Measurements from ENCODE around the gene CNBP.

Gene CNBP

DNA sequence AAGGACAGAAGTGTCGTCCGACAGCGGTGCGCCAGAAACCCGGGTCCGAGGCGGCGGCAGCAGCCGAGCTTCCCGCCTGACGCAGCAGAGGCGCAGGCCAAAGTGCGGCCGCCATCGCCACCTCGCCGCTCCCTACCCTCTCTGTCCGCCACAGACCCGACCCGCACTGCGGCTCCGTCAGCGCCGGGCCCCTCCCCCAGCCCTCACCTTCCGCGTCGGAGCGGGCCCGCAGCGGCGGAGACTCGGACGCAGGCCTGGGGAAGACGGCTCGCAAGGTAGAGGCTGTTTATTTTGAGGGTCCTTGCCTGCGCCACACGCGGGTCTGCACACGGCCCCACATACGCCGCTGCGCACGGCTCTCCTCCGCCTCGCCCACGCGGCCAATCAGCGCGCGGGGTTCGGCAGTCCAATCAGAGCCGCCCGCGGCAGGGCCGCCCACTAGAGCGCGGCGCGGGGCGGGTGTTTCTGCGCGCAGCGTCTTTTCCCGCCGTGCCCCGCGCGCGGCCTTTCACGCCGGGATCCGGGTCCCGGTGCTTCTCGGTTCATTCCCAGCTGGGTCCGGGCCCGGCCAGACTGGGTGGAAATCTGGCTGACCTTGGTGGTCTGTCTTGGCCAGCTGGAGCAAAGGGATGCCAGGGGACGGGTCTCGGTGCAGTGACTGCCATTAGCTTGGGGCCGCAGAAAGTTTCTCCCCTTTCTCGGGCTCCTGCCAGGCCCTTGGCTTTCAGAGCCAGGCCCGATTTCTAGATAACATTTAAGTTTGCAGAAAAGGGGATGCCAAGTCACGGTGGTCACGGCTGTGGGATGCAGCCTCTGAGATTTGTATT lies at the start of gene CNBP:
Gene CNBP, minus strand, starts transcription at position 328 of the 827 bp plus-strand sequence. CDS start 12,139 bp downstream, outside the sequence.
- peak within 1 kb of the TSS; percentile 96 for H3K4me3 ChIP-seq (ENCODE audit: low read depth, low read length)
- CTCF ChIA-PET = interaction anchor here (1.0 to 6.3 kb wide), 2 partner anchors 11 to 62 kb away, joined by 3 to 48 read pairs; no protein-coding TSS in a partner anchor
- POLR2A ChIA-PET = interaction anchor here (0.6 to 1.6 kb wide), 10 partner anchors 12 to 69 kb away, joined by 3 to 6 read pairs (median 4); partner anchors contain the start of genes COPG1 and RAB43
- DNase-seq (ENCODE audit: low read depth, low spot score) = peak; percentile 46
- no peak for TF ChIP-seq CTCF (IDR thresholded peaks at IDR 0.05; ENCODE audit: insufficient read depth, low read length, missing control alignments)

GRCh38 chr3:129231331-129232119 lies 47.8 kb upstream of the CNBP start:
- CTCF ChIA-PET = interaction anchor here (1.4 to 8.8 kb wide), 3 partner anchors 15 to 261 kb away, joined by 3 to 81 read pairs (median 5); partner anchors contain the start of gene COPG1

GRCh38 chr3:129230311-129231019 lies 46.8 kb upstream of the CNBP start:
- ChIA-PET POLR2A (interaction anchor here (0.7 to 1.7 kb wide), 3 partner anchors 19 to 86 kb away, joined by 3 to 4 read pairs (median 4); partner anchors contain the start of gene COPG1), CTCF (interaction anchor here (1.1 to 8.8 kb wide), 4 partner anchors 16 to 260 kb away, joined by 3 to 81 read pairs (median 4); partner anchors contain the start of gene COPG1)
- H3K4me3 ChIP-seq (ENCODE audit: low read depth, low read length) = no peak overlapping the region
- DNase-seq (ENCODE audit: low read depth, low spot score) = no peak
- no peak for TF ChIP-seq CTCF (IDR thresholded peaks at IDR 0.05; ENCODE audit: insufficient read depth, low read length, missing control alignments)

More at GRCh38 chr3:129231331-129232119, 47.8 kb upstream of the CNBP start:
- H3K4me3 ChIP-seq (ENCODE audit: low read depth, low read length) = no peak overlapping the region
- POLR2A ChIA-PET = interaction anchor here (0.7 to 1.7 kb wide), 3 partner anchors 18 to 85 kb away, joined by 3 to 4 read pairs (median 4); partner anchors contain the start of gene COPG1
- no peak for TF ChIP-seq CTCF (IDR thresholded peaks at IDR 0.05; ENCODE audit: insufficient read depth, low read length, missing control alignments)
- no peak for DNase-seq (ENCODE audit: low read depth, low spot score)

- no peak overlapping the region for H3K4me3 ChIP-seq (ENCODE audit: low read depth, low read length)
- TF ChIP-seq CTCF (IDR thresholded peaks at IDR 0.05; ENCODE audit: insufficient read depth, low read length, missing control alignments) = no peak
- ChIA-PET CTCF (interaction anchor here (1.2 to 6.1 kb wide), 2 partner anchors 17 to 33 kb away, joined by 3 to 53 read pairs; no protein-coding TSS in a partner anchor), POLR2A (interaction anchor here (0.6 to 1.1 kb wide), 4 partner anchors 20 to 46 kb away, joined by 3 to 6 read pairs (median 5); partner anchors contain the start of genes CNBP and COPG1)
- peak; percentile 41 for DNase-seq (ENCODE audit: low read depth, low spot score)
Observed at GRCh38 chr3:129228891-129229585, 45.3 kb upstream of the CNBP start.

- DNase-seq (ENCODE audit: low read depth, low spot score) = peak; percentile 83
- TF ChIP-seq CTCF (IDR thresholded peaks at IDR 0.05; ENCODE audit: insufficient read depth, low read length, missing control alignments) = no peak
- CTCF ChIA-PET = interaction anchor here (0.7 to 6.1 kb wide), 2 partner anchors 20 to 173 kb away, joined by 3 to 53 read pairs; no protein-coding TSS in a partner anchor
- H3K4me3 ChIP-seq (ENCODE audit: low read depth, low read length) = no peak overlapping the region
- POLR2A ChIA-PET = interaction anchor here (0.7 to 1.6 kb wide), 2 partner anchors 26 to 42 kb away, joined by 3 to 4 read pairs; no protein-coding TSS in a partner anchor
Observed at GRCh38 chr3:129226374-129226773, 42.7 kb upstream of the CNBP start.
